ENCODE results near the gene NPHP4. TPM values are rescaled to one million over a fixed set of nuclear protein-coding genes. Genes with fewer than 3 reads are reported as not detected.

NPHP4 gene
- polyA plus RNA-seq, 2 of the 4 experiments (the other 2 are of a cell fraction): 2.9 to 5.1 TPM

DNA sequence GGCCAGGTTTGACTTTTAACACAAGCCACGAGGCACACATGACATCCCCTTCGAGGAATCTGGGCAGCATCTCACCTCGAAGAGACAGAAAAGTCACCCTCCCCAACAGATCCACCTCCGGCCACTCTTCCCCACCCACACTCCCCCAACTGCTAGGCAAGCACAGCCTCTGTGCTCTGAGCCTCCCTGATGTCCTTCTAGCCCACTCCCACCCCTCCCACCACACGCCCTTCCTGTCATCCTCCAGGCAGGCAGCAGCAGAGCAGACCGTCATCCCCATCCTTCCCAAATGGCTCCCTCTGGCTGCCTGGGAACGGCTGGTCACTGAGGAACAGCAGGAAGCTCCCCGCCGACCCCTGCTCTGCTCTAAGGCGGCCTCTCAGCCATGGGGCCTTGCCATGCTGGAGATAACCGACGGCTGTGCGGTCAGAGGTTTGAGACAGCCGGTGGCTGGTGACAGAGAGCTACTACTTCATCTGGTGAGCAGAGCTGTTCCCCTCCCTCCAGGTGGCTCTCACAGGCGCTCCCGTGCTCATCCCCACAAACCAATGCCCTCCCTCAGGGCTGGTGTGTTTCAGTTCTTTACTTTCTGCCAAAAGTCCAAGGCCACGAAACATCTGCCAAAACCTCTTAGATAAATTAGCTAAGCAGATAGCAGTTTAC is 25.6 kb downstream of the NPHP4 start:
- Histone ChIP-seq H3K4me3 (no peak overlapping the region), H3K4me2 (no peak overlapping the region), H3K27ac (no peak overlapping the region), H3K9me3 (no peaks in the 10 kb centered on the region), H3K4me1 (no peaks in the 10 kb centered on the region)
- FAIRE-seq: no peak
- TF ChIP-seq CHD4 (IDR thresholded peaks at IDR 0.05; ENCODE audit: borderline replicate concordance): no peak
- ATAC-seq: no peak
- ChIA-PET POLR2A (no interaction called here), CTCF (no interaction called here)
- 80% methylated on average over 13 of the region's 17 CpGs for WGBS (ENCODE audit: missing lambda C conversion rate)
- DNase-seq (ENCODE audit: low read depth in 1 of 2, low spot score in 1 of 2): no peak

DNA sequence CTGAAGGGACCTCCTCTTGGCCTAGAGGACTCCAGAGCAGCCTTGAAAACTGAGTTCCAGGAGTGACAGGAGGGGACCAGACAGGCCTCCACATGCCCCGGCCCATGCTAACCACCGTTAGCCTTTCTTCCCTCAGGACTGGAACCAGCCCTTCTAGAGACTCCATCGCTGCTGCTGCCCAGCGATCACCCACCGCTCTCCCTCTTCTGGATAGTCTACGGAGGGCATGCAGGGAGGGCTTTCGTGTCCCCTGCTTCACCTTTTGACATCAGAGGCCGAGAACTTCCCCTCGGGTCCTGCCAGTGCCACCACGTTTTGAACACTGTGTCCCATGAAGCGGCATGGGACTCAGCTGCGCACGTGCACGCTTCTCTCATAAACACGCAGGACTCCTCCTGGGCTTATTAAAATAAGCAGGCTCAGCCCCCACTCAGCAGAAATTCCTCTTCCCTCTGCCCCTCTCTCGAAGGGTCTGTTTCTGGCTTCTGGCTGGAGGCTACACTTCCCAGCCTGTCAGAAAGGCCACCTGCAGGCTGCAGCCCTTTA is 26.6 kb downstream of the NPHP4 start:
- no peak overlapping the region for H3K4me3 ChIP-seq
- TF ChIP-seq, protein P1, sequence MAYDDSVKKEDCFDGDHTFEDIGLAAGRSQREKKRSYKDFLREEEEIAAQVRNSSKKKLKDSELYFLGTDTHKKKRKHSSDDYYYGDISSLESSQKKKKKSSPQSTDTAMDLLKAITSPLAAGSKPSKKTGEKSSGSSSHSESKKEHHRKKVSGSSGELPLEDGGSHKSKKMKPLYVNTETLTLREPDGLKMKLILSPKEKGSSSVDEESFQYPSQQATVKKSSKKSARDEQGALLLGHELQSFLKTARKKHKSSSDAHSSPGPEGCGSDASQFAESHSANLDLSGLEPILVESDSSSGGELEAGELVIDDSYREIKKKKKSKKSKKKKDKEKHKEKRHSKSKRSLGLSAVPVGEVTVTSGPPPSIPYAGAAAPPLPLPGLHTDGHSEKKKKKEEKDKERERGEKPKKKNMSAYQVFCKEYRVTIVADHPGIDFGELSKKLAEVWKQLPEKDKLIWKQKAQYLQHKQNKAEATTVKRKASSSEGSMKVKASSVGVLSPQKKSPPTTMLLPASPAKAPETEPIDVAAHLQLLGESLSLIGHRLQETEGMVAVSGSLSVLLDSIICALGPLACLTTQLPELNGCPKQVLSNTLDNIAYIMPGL (CRISPR knock-in tag; IDR thresholded peaks at IDR 0.05; ENCODE audit: borderline replicate concordance): no peak
- TF ChIP-seq CBX8 (IDR thresholded peaks at IDR 0.05) (no peak), FOXS1 (CRISPR knock-in tag; IDR thresholded peaks at IDR 0.05) (no peak), HOXB13 (CRISPR knock-in tag; IDR thresholded peaks at IDR 0.05; ENCODE audit: low read depth) (no peak), BHLHE40 (IDR thresholded peaks at IDR 0.05; ENCODE audit: low read depth, low read length) (no peak), RCOR1 (IDR thresholded peaks at IDR 0.05; ENCODE audit: low read depth, low read length) (no peak), POLR2AphosphoS2 (conservative IDR thresholded peaks at IDR 0.05; ENCODE audit: low read length) (no peak), RNF2 (IDR thresholded peaks at IDR 0.05; ENCODE audit: borderline replicate concordance, low read depth) (no peak), KDM1A (IDR thresholded peaks at IDR 0.05; ENCODE audit: low read depth) (no peak), JUNB (IDR thresholded peaks at IDR 0.05) (no peak)
- TF ChIP-seq, protein P2, sequence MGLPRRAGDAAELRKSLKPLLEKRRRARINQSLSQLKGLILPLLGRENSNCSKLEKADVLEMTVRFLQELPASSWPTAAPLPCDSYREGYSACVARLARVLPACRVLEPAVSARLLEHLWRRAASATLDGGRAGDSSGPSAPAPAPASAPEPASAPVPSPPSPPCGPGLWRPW (IDR thresholded peaks at IDR 0.05): no peak
- TF ChIP-seq, protein P3, sequence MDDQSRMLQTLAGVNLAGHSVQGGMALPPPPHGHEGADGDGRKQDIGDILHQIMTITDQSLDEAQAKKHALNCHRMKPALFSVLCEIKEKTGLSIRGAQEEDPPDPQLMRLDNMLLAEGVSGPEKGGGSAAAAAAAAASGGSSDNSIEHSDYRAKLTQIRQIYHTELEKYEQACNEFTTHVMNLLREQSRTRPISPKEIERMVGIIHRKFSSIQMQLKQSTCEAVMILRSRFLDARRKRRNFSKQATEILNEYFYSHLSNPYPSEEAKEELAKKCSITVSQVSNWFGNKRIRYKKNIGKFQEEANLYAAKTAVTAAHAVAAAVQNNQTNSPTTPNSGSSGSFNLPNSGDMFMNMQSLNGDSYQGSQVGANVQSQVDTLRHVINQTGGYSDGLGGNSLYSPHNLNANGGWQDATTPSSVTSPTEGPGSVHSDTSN (IDR thresholded peaks at IDR 0.05): no peak
- DNase-seq (ENCODE audit: low read depth in 1 of 2, low spot score in 1 of 2): no peak
- ChIA-PET CTCF (interaction anchor here (0.9 kb wide), 1 partner anchor 456 kb away, joined by 3 read pairs; no protein-coding TSS in a partner anchor), POLR2A (no interaction called here)
- 95% methylated on average over 14 of the region's 16 CpGs for WGBS (ENCODE audit: missing lambda C conversion rate)
- no peak overlapping the region for H3K27ac ChIP-seq
- no peaks in the 10 kb centered on the region for H3K4me1 ChIP-seq
- no peak overlapping the region for H3K4me2 ChIP-seq
- no peak for FAIRE-seq
- no peaks in the 10 kb centered on the region for H3K9me3 ChIP-seq
- no peak for ATAC-seq

DNA sequence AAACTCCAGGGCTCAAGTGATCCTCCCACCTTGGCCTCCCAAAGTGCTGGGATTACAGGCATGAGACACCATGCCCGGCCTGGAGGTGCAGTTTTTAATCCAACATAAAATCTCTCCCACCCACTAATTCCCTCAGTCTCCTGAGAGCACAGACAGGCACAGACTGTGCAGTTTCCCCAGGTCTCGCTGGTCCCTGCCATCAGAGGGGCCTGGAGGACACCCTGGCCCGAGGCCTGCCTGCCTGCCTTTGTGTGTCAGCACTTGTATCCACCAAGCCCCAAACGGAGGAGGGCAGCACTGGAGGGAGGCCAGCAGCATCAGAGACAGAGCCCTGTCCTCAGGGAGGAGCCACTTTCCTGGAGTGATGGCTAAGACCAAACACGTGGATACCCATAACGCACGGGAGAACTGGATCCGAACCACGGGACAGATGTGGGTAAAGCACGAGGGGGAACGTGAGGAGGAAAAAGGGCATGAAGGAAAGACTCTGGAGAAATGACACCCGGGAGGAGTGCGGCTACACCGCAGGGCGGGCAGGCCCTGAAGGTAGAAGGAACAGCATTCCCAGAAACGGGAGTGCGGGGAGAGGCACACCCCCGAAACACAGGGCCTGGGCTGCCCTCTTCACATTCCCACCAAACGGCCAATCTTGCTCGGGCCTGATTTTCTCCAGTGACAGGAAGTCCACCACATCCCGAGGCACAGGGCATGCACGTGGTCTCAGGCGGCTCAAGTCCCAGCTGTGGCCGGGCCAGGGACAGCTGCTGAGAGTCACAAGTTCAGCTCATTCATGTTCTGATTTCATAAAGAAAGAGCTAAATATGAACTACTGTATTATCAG is 29.7 kb downstream of the NPHP4 start:
- ChIA-PET CTCF (interaction anchor here (1.1 kb wide), 1 partner anchor 452 kb away, joined by 5 read pairs; no protein-coding TSS in a partner anchor), POLR2A (no interaction called here)
- FAIRE-seq (no peak), DNase-seq (ENCODE audit: low read depth in 1 of 2, low spot score in 1 of 2) (no peak), ATAC-seq (no peak)
- no peaks in the 10 kb centered on the region for H3K9me3 ChIP-seq
- H3K4me3 ChIP-seq: no peak overlapping the region
- no peak overlapping the region for H3K27ac ChIP-seq
- no peaks in the 10 kb centered on the region for H3K4me1 ChIP-seq
- no peak overlapping the region for H3K4me2 ChIP-seq
- whole genome bisulfite sequencing (ENCODE audit: missing lambda C conversion rate): 91% methylated on average over 23 of the region's 24 CpGs
- TF ChIP-seq RNF2 (IDR thresholded peaks at IDR 0.05; ENCODE audit: borderline replicate concordance, low read depth) (no peak), RFX5 (IDR thresholded peaks at IDR 0.05) (no peak), POLR2A (IDR thresholded peaks at IDR 0.05; ENCODE audit: low read length) (no peak), NFE2L2 (conservative IDR thresholded peaks at IDR 0.05; ENCODE audit: low read length) (no peak), RARB (CRISPR knock-in tag; IDR thresholded peaks at IDR 0.05) (no peak), SMC3 (IDR thresholded peaks at IDR 0.05) (no peak), EP300 (IDR thresholded peaks at IDR 0.05) (no peak), RCOR1 (IDR thresholded peaks at IDR 0.05; ENCODE audit: low read depth, low read length) (no peak), TP53 (CRISPR knock-in tag; IDR thresholded peaks at IDR 0.05) (no peak)
- TF ChIP-seq, protein P4, sequence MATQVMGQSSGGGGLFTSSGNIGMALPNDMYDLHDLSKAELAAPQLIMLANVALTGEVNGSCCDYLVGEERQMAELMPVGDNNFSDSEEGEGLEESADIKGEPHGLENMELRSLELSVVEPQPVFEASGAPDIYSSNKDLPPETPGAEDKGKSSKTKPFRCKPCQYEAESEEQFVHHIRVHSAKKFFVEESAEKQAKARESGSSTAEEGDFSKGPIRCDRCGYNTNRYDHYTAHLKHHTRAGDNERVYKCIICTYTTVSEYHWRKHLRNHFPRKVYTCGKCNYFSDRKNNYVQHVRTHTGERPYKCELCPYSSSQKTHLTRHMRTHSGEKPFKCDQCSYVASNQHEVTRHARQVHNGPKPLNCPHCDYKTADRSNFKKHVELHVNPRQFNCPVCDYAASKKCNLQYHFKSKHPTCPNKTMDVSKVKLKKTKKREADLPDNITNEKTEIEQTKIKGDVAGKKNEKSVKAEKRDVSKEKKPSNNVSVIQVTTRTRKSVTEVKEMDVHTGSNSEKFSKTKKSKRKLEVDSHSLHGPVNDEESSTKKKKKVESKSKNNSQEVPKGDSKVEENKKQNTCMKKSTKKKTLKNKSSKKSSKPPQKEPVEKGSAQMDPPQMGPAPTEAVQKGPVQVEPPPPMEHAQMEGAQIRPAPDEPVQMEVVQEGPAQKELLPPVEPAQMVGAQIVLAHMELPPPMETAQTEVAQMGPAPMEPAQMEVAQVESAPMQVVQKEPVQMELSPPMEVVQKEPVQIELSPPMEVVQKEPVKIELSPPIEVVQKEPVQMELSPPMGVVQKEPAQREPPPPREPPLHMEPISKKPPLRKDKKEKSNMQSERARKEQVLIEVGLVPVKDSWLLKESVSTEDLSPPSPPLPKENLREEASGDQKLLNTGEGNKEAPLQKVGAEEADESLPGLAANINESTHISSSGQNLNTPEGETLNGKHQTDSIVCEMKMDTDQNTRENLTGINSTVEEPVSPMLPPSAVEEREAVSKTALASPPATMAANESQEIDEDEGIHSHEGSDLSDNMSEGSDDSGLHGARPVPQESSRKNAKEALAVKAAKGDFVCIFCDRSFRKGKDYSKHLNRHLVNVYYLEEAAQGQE (IDR thresholded peaks at IDR 0.05): no peak
- TF ChIP-seq, protein P5, sequence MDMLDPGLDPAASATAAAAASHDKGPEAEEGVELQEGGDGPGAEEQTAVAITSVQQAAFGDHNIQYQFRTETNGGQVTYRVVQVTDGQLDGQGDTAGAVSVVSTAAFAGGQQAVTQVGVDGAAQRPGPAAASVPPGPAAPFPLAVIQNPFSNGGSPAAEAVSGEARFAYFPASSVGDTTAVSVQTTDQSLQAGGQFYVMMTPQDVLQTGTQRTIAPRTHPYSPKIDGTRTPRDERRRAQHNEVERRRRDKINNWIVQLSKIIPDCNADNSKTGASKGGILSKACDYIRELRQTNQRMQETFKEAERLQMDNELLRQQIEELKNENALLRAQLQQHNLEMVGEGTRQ (IDR thresholded peaks at IDR 0.05): no peak
- TF ChIP-seq, protein P6, sequence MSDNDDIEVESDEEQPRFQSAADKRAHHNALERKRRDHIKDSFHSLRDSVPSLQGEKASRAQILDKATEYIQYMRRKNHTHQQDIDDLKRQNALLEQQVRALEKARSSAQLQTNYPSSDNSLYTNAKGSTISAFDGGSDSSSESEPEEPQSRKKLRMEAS (IDR thresholded peaks at IDR 0.05): no peak
